ENCODE data around the gene FGGY.

DNA sequence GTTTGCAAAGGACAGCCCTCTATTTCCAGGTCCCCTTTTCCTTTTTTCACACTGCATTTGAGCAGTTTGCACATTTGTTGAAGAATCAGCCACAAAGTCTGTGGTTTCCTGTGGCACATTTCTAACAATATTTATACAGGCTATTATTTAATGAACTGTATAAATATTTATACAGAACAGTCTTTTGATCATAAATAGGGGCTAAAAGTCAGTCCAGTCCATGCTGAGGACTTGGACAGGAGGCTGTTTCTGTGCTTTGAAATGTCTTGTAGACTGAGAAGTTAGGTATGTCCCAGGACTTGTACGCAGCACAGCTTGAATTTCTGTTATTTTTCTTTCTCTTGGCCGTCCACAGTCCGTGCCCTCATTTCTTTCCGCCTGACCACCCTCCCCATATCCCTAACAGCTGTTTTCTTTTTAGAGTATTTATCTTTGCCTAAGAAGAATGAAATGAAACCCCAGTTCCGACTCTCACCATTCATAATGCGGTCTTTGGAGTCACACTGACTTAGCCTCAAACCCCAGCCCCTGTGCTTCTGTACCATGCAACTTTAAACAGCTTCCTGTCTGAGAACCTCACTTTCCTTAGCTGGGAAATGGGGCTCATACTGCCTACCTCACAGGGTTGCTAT, 19.7 kb downstream of the FGGY start:
- TF ChIP-seq, protein P1, sequence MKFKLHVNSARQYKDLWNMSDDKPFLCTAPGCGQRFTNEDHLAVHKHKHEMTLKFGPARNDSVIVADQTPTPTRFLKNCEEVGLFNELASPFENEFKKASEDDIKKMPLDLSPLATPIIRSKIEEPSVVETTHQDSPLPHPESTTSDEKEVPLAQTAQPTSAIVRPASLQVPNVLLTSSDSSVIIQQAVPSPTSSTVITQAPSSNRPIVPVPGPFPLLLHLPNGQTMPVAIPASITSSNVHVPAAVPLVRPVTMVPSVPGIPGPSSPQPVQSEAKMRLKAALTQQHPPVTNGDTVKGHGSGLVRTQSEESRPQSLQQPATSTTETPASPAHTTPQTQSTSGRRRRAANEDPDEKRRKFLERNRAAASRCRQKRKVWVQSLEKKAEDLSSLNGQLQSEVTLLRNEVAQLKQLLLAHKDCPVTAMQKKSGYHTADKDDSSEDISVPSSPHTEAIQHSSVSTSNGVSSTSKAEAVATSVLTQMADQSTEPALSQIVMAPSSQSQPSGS (CRISPR knock-in tag; IDR thresholded peaks at IDR 0.05; ENCODE audit: borderline replicate concordance, low read depth): no peak
- TF ChIP-seq, protein P2, sequence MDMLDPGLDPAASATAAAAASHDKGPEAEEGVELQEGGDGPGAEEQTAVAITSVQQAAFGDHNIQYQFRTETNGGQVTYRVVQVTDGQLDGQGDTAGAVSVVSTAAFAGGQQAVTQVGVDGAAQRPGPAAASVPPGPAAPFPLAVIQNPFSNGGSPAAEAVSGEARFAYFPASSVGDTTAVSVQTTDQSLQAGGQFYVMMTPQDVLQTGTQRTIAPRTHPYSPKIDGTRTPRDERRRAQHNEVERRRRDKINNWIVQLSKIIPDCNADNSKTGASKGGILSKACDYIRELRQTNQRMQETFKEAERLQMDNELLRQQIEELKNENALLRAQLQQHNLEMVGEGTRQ (CRISPR knock-in tag; IDR thresholded peaks at IDR 0.05): no peak
- TF ChIP-seq, protein P3, sequence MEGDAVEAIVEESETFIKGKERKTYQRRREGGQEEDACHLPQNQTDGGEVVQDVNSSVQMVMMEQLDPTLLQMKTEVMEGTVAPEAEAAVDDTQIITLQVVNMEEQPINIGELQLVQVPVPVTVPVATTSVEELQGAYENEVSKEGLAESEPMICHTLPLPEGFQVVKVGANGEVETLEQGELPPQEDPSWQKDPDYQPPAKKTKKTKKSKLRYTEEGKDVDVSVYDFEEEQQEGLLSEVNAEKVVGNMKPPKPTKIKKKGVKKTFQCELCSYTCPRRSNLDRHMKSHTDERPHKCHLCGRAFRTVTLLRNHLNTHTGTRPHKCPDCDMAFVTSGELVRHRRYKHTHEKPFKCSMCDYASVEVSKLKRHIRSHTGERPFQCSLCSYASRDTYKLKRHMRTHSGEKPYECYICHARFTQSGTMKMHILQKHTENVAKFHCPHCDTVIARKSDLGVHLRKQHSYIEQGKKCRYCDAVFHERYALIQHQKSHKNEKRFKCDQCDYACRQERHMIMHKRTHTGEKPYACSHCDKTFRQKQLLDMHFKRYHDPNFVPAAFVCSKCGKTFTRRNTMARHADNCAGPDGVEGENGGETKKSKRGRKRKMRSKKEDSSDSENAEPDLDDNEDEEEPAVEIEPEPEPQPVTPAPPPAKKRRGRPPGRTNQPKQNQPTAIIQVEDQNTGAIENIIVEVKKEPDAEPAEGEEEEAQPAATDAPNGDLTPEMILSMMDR (IDR thresholded peaks at IDR 0.05): no peak
- TF ChIP-seq TEAD4 (CRISPR knock-in tag; IDR thresholded peaks at IDR 0.05) (no peak), NR2C2 (CRISPR knock-in tag; IDR thresholded peaks at IDR 0.05) (no peak), CREM (CRISPR knock-in tag; IDR thresholded peaks at IDR 0.05) (no peak)
- TF ChIP-seq, protein P4, sequence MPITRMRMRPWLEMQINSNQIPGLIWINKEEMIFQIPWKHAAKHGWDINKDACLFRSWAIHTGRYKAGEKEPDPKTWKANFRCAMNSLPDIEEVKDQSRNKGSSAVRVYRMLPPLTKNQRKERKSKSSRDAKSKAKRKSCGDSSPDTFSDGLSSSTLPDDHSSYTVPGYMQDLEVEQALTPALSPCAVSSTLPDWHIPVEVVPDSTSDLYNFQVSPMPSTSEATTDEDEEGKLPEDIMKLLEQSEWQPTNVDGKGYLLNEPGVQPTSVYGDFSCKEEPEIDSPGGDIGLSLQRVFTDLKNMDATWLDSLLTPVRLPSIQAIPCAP (CRISPR knock-in tag; IDR thresholded peaks at IDR 0.05): no peak

Data from WTC11 (cell line).